LoVo (cell line): Measurements from ENCODE around the gene SMARCE1.

Experiments used
- DNase-seq: peaks from one replicate; pipeline ENCODE4 v3.0.0-alpha.2; 2016; ENCODE audit warnings: low spot score

The SMARCE1 gene

DNA sequence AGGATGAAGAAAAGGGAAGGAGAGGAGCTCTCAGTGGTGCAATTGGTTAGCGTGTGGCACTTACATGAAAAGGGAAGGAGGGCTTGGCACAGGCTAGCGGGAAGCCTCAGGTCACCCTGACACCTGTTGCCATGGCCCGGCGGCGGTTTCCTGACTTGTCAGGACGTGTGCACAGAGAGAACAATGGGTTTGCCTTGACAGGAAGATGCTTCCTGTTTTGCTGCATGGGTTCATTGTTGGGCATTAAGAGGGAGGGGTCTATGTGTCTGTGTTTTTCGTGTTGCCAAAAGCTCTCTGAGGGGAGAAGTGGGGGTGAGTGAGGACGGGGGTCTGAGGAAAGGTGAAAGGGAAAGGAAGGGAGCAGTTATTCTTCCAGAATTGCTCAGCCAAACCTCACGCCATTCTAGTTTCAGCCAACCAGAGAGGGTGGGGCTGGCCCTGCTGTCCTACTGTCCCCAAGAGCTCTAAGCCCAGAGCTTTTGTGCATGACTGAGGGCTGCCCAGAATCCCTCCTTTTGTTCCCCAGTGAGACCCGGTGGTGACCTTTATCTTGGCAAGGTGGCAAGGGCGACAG lies 65.2 kb downstream of the SMARCE1 start:
- no peak for DNase-seq

DNA sequence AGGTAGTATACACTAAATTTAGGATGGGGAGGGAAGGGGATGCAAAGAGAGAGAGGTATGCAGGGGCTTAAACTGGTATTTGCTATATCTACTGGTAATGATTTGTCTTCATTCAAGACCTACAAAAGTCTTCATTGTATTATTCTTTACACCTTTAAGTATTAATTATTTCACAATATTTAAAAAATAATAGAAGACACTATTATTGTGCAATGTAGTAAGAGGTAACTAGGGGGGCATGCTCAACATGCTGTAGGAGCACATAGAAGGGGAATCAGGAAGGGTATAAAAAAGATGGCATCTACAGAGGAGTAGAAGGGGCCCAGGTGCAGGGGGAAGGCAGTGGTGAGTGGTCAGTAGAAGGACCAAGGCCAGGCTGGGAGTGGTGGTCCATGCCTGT lies 67.5 kb downstream of the SMARCE1 start:
- no peak for DNase-seq

- no peak for DNase-seq
Observed at GRCh38 chr17:40579471-40579870, 68.1 kb downstream of the SMARCE1 start.

DNA sequence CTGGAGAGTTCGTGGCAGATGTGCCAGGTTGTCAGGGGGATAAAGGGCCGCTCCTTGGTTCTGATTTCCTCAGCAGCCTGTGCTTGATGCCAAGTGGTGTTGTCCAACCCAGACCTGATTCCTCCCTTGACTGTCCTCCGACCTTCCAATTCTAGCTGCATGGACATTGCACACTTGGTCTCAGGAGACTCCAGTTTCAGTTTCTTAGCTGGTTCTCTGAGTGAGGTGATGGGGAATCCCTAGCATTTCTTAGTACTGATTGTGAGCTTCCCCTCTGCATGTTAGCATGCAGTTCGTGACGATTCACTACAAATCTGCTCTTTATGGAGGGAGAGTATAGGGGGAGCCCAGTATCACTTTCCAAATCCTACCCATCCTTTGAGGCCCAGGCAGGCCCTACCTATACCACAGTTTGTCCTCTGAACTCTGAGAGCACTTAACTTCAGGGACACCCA lies 70.0 kb downstream of the SMARCE1 start:
- no peak for DNase-seq

GRCh38 chr17:40576113-40576740 lies 71.4 kb downstream of the SMARCE1 start:
- DNase-seq = no peak
